ENCODE data around the gene WFDC12. TPM values are rescaled to one million over a fixed set of nuclear protein-coding genes. Genes with fewer than 3 reads are reported as not detected.

Gene WFDC12
- total RNA-seq, 4 donors from 2014 or later: not detected

- Histone ChIP-seq H3K27me3 (no peaks in the 10 kb centered on the region), H3K4me3 (no peak overlapping the region), H3K9me3 (no peaks in the 10 kb centered on the region), H3K36me3 (no peaks in the 10 kb centered on the region), H3K27ac (no peak overlapping the region), H3K4me1 (no peaks in the 10 kb centered on the region)
- DNase-seq: no peak
- intact Hi-C loops (cut with DNase I; ENCODE audit: low total_unique reads): no loop called here
- TF ChIP-seq CTCF (IDR thresholded peaks at IDR 0.05) (no peak), POLR2A (IDR thresholded peaks at IDR 0.05) (no peak)
Measured at GRCh38 chr20:45080867-45081624, 43.2 kb downstream of the WFDC12 start.

- no peaks in the 10 kb centered on the region for H3K9me3 ChIP-seq
- intact Hi-C loops (cut with DNase I; ENCODE audit: low total_unique reads): no loop called here
- no peak for DNase-seq
- no peak overlapping the region for H3K4me3 ChIP-seq
- no peaks in the 10 kb centered on the region for H3K27me3 ChIP-seq
- H3K4me1 ChIP-seq: no peaks in the 10 kb centered on the region
- TF ChIP-seq POLR2A (IDR thresholded peaks at IDR 0.05): no peak
- no peak overlapping the region for H3K27ac ChIP-seq
- no peaks in the 10 kb centered on the region for H3K36me3 ChIP-seq
Measured at GRCh38 chr20:45077559-45077958, 46.7 kb downstream of the WFDC12 start.

Other genes with a start within 250 kb of the WFDC12 start
- gene YWHAB, start 238.8 kb downstream of the WFDC12 start, total RNA-seq: 100 to 1,000 TPM in 2 of 4 donors, 10 to 100 TPM in 2; 54.3 to 131 (median 108) TPM
- 10 to 100 TPM in 2 of 4 donors, under 1 TPM in 1, not detected in 1; 0.59 to 17.3 (median 12.9) TPM for gene PABPC1L, start 214.4 kb downstream of the WFDC12 start, total RNA-seq
- gene TOMM34, start 164.1 kb downstream of the WFDC12 start, total RNA-seq: 10 to 100 TPM; 11.1 to 15.6 (median 12.5) TPM
- 10 to 100 TPM in 3 of 4 donors, 1 to 10 TPM in 1; 9.0 to 43.6 (median 29.6) TPM for gene STK4, start 158.0 kb downstream of the WFDC12 start, total RNA-seq
- gene KCNS1, start 23.3 kb downstream of the WFDC12 start, total RNA-seq: under 1 TPM in 1 of 4 donors, not detected in 3; 0.97 TPM
- gene WFDC5, start 9.3 kb downstream of the WFDC12 start, total RNA-seq: not detected
- gene PI3, start 50.4 kb upstream of the WFDC12 start, total RNA-seq: not detected
- not detected for gene SEMG1, start 82.6 kb upstream of the WFDC12 start, total RNA-seq
- not detected for gene SEMG2, start 96.9 kb upstream of the WFDC12 start, total RNA-seq
- gene SLPI, start 130.1 kb upstream of the WFDC12 start, total RNA-seq: 10 to 100 TPM in 3 of 4 donors, 1 to 10 TPM in 1; 1.0 to 57.4 (median 20.9) TPM
- gene RBPJL, start 182.4 kb upstream of the WFDC12 start, total RNA-seq: not detected
- gene MATN4, start 183.8 kb upstream of the WFDC12 start, total RNA-seq: 1 to 10 TPM in 1 of 4 donors, not detected in 3; 5.6 TPM
- gene SDC4, start 224.0 kb upstream of the WFDC12 start, total RNA-seq: 10 to 100 TPM in 3 of 4 donors, 1 to 10 TPM in 1; 7.9 to 77.9 (median 48.4) TPM
- 10 to 100 TPM; 19.0 to 35.6 (median 25.0) TPM for gene SYS1, start 238.7 kb upstream of the WFDC12 start, total RNA-seq

Data from uterus (tissue), 4 donors.